H1 (cell line): Measurements from ENCODE around the gene LTBP1. TPM values are rescaled to one million over a fixed set of nuclear protein-coding genes. Genes with fewer than 3 reads are reported as not detected.

Experiments
- CTCF ChIA-PET: fragments of 300-600 bp; sonication (Branson Sonifier 250); formaldehyde crosslinking; loops from one replicate; lab custom pipeline; 2021; ENCODE audit not compliant: partially characterized antibody; lab: Charles Lee
- POLR2A ChIA-PET: fragments of 300-600 bp; sonication (Branson Sonifier 250); formaldehyde crosslinking; loops from one replicate; lab custom pipeline; 2021; ENCODE audit warnings: inconsistent platforms; ENCODE audit not compliant: partially characterized antibody; lab: Charles Lee
- DNase-seq, 2 experiments: peaks; one replicate each; pipeline versions ENCODE4 v3.0.0 to v3.0.0-alpha.2; 2010 to 2022; ENCODE audit warnings: low spot score in 2 of 2, low read depth in 1 of 2, mixed read lengths in 1 of 2
- FAIRE-seq: peaks from 2 replicates; lab custom pipeline; 2011; peaks lifted over from hg19 to GRCh38; lab: Jason Lieb, UNC
- H2AFZ ChIP-seq: 2 replicates; pipeline ENCODE4 v1.8.1; 2012; ENCODE audit warnings: low read length, inconsistent platforms
- H2AK5ac ChIP-seq: 2 replicates; pipeline ENCODE4 v1.6.1; 2013; ENCODE audit warnings: low read depth, low read length
- H2BK120ac ChIP-seq: replicated peaks from 2 replicates; pipeline ENCODE3; 2013; ENCODE audit warnings: low read depth, low read length, inconsistent platforms
- H2BK12ac ChIP-seq: 2 replicates; pipeline ENCODE4 v1.6.1; 2013; ENCODE audit warnings: low read depth, low read length
- H2BK15ac ChIP-seq: 2 replicates; pipeline ENCODE4 v1.6.1; 2013; ENCODE audit warnings: low read length
- H2BK20ac ChIP-seq: 2 replicates; pipeline ENCODE4 v1.6.1; 2013; ENCODE audit warnings: low read length
- H2BK5ac ChIP-seq: 2 replicates; pipeline ENCODE4 v1.6.1; 2013; ENCODE audit warnings: low read depth, low read length
- H3K14ac ChIP-seq: 2 replicates; pipeline ENCODE4 v1.6.1; 2013; ENCODE audit warnings: inconsistent platforms; ENCODE audit not compliant: insufficient read length
- H3K18ac ChIP-seq: 2 replicates; pipeline ENCODE4 v1.6.1; 2013; ENCODE audit warnings: low read length; ENCODE audit errors: extremely low read depth
- H3K23ac ChIP-seq: 2 replicates; pipeline ENCODE4 v1.6.1; 2013; ENCODE audit warnings: inconsistent platforms; ENCODE audit not compliant: insufficient read length
- H3K23me2 ChIP-seq: 2 replicates; pipeline ENCODE4 v1.6.1; 2013; ENCODE audit warnings: low read depth, low read length
- H3K27ac ChIP-seq: 2 replicates; pipeline ENCODE4 v1.6.1; 2011; ENCODE audit warnings: low read depth, low read length, inconsistent platforms
- H3K27me3 ChIP-seq, 4 experiments: replicated peaks in 1 of 4; 1 replicate in 1 of 4; 2 replicates in 3 of 4; pipeline versions ENCODE4 v1.6.1 to v1.8.1; 2011 to 2013; ENCODE audit warnings: low read length in 3 of 4, mild to moderate bottlenecking in 3 of 4, inconsistent platforms in 2 of 4, mixed read lengths in 2 of 4, moderate library complexity in 1 of 4; ENCODE audit not compliant: control insufficient read depth in 3 of 4, insufficient read depth in 3 of 4; ENCODE audit errors: extremely low read depth in 1 of 4
- H3K36me3 ChIP-seq, 4 experiments: 2 replicates each; pipeline versions ENCODE4 v1.6.1 to v1.8.1; 2011 to 2013; ENCODE audit warnings: mild to moderate bottlenecking in 4 of 4, low read length in 3 of 4, moderate library complexity in 2 of 4, control low read depth in 1 of 4, inconsistent platforms in 1 of 4; ENCODE audit not compliant: insufficient read depth in 4 of 4, control insufficient read depth in 2 of 4
- H3K4ac ChIP-seq: replicated peaks from 2 replicates; pipeline ENCODE3; 2013; ENCODE audit warnings: low read length, low read depth, mixed read lengths, inconsistent platforms; ENCODE audit not compliant: insufficient read length
- H3K4me1 ChIP-seq, 4 experiments: replicated peaks in 1 of 4; 1 replicate in 1 of 4; 2 replicates in 3 of 4; pipeline versions ENCODE4 v1.6.1 to v1.8.1; 2011 to 2013; ENCODE audit warnings: low read length in 3 of 4, inconsistent platforms in 2 of 4, mixed read lengths in 1 of 4; ENCODE audit not compliant: insufficient read depth in 4 of 4, control insufficient read depth in 3 of 4
- H3K4me2 ChIP-seq, 2 experiments: 2 replicates each; pipeline versions ENCODE4 v1.6.1 to v1.8.1; 2011 to 2013; ENCODE audit warnings: low read depth in 2 of 2, low read length in 2 of 2, control low read depth in 1 of 2, inconsistent platforms in 1 of 2, mild to moderate bottlenecking in 1 of 2; ENCODE audit not compliant: insufficient read depth in 1 of 2
- H3K4me3 ChIP-seq, 4 experiments: fragments of 200-600, 300-600 bp in 1 of 4; sonication (generic), shearing (Covaris generic), sonication (Bioruptor Twin) in 1 of 4; 2 replicates each; pipeline versions ENCODE4 v1.5.1 to v1.8.1; 2011 to 2016; ENCODE audit warnings: low read length in 4 of 4, low read depth in 3 of 4, control low read depth in 2 of 4, inconsistent platforms in 2 of 4, mild to moderate bottlenecking in 2 of 4, mixed read lengths in 1 of 4, moderate library complexity in 1 of 4; ENCODE audit not compliant: insufficient read depth in 2 of 4; ENCODE audit errors: extremely low read depth in 1 of 4
- H3K56ac ChIP-seq: replicated peaks from 2 replicates; pipeline ENCODE3; 2013; ENCODE audit warnings: low read depth, mild to moderate bottlenecking, mixed read lengths, low read length, inconsistent platforms; ENCODE audit not compliant: insufficient read length
- H3K79me1 ChIP-seq: 2 replicates; pipeline ENCODE4 v1.6.1; 2013; ENCODE audit warnings: low read depth, low read length, control low read depth
- H3K79me2 ChIP-seq, 2 experiments: 2 replicates each; pipeline versions ENCODE4 v1.6.1 to v1.8.1; 2012 to 2013; ENCODE audit warnings: low read length in 2 of 2, mild to moderate bottlenecking in 2 of 2, inconsistent platforms in 1 of 2; ENCODE audit not compliant: insufficient read depth in 2 of 2, control insufficient read depth in 1 of 2
- H3K9ac ChIP-seq, 4 experiments: replicated peaks in 1 of 4; 1 replicate in 1 of 4; 2 replicates in 3 of 4; pipeline versions ENCODE4 v1.6.1 to v1.8.1; 2011 to 2013; ENCODE audit warnings: low read depth in 3 of 4, low read length in 3 of 4, control low read depth in 2 of 4, mild to moderate bottlenecking in 2 of 4, moderate library complexity in 2 of 4, inconsistent platforms in 1 of 4; ENCODE audit errors: extremely low read depth in 1 of 4
- H3K9me3 ChIP-seq, 2 experiments: 2 replicates each; pipeline versions ENCODE4 v1.6.1 to v1.8.1; 2012 to 2013; ENCODE audit warnings: mild to moderate bottlenecking in 2 of 2, moderate library complexity in 2 of 2, control low read depth in 1 of 2, inconsistent platforms in 1 of 2, low read depth in 1 of 2, low read length in 1 of 2, mixed read lengths in 1 of 2; ENCODE audit not compliant: insufficient read depth in 2 of 2
- H4K20me1 ChIP-seq, 2 experiments: replicated peaks in 1 of 2; 2 replicates each; pipeline versions ENCODE3 to v1.8.1; 2011 to 2013; ENCODE audit warnings: inconsistent platforms in 2 of 2, low read length in 2 of 2, mild to moderate bottlenecking in 1 of 2; ENCODE audit not compliant: insufficient read depth in 2 of 2, control insufficient read depth in 1 of 2
- H4K5ac ChIP-seq: 2 replicates; pipeline ENCODE4 v1.6.1; 2013; ENCODE audit warnings: low read length, low read depth, mixed read lengths, inconsistent platforms; ENCODE audit not compliant: insufficient read length
- H4K8ac ChIP-seq: 2 replicates; pipeline ENCODE4 v1.8.0; 2013; ENCODE audit warnings: mild to moderate bottlenecking, moderate library complexity, low read length, inconsistent platforms; ENCODE audit not compliant: insufficient read depth; ENCODE audit errors: extremely low read depth
- H4K91ac ChIP-seq: replicated peaks from 2 replicates; pipeline ENCODE3; 2013; ENCODE audit warnings: low read length, mixed read lengths, inconsistent platforms; ENCODE audit not compliant: insufficient read length
- BCL11A ChIP-seq, 2 experiments: IDR thresholded peaks; one replicate each; pipeline ENCODE4 v1.6.1; 2011; ENCODE audit warnings: low read depth in 2 of 2, low read length in 2 of 2, mild to moderate bottlenecking in 2 of 2
- CHD2 ChIP-seq: IDR thresholded peaks from 2 replicates; pipeline ENCODE4 v1.6.1; 2012; ENCODE audit warnings: low read length, improper control_type of control experiment
- CREB1 ChIP-seq: IDR thresholded peaks from 2 replicates; pipeline ENCODE4 v1.6.1; 2012; ENCODE audit warnings: inconsistent platforms
- SIX5 ChIP-seq: IDR thresholded peaks from 2 replicates; pipeline ENCODE4 v1.6.1; 2011; ENCODE audit warnings: mild to moderate bottlenecking, low read depth, low read length
- TAF7 ChIP-seq: optimal IDR thresholded peaks from 2 replicates; pipeline ENCODE3; 2011; ENCODE audit warnings: low read depth, mild to moderate bottlenecking, inconsistent platforms, low read length, moderate library complexity, borderline replicate concordance
- WGBS, 2 experiments: shearing (Covaris generic) in 1 of 2; methylation state at CpG; one replicate each; pipeline versions ENCODE4 v1.1.6 to v1.1.7; 2013 to 2015; ENCODE audit warnings: low lambda C conversion rate in 2 of 2, mixed read lengths in 2 of 2, inconsistent platforms in 1 of 2, low coverage in 1 of 2, missing lambda C conversion rate in 1 of 2; ENCODE audit not compliant: insufficient replicate concordance in 2 of 2, insufficient coverage in 1 of 2, insufficient read length in 1 of 2; ENCODE audit errors: extremely low coverage in 1 of 2, missing lambda C conversion rate in 1 of 2; 5-methylcytosine and 5-hydroxymethylcytosine counted together
- polyA plus RNA-seq, 7 experiments: library from polyadenylated mRNA; depleted of rRNA in 3 of 7; stranded (reverse) in 5 of 7; unstranded in 2 of 7; fragments of >200 nt in 5 of 7; fragments of 200-250 nt in 2 of 7; gene quantifications; 1 replicate in 5 of 7; 2 replicates in 1 of 7; 4 replicates in 1 of 7; pipeline versions ENCODE4 v1.2.1 to v1.2.3, GENCODE V29; 2011 to 2013; ENCODE audit warnings: missing spikeins in 2 of 7, mixed read lengths in 2 of 7
- total RNA-seq: library from RNA; stranded (reverse); fragmentation: NEBNext Ultra II Directional; extraction: Animal tissue kit (Norgen Biotek cat#: 25700); gene quantifications from 2 replicates; pipeline ENCODE4 v1.2.1, GENCODE V29; 2021
- TF ChIP-seq, protein P1 (sequence below): IDR thresholded peaks from 2 replicates; pipeline ENCODE4 v1.6.1; 2012; ENCODE audit warnings: inconsistent platforms
- TF ChIP-seq, protein P2 (sequence below): IDR thresholded peaks from 2 replicates; pipeline ENCODE4 v1.6.1; 2012; ENCODE audit warnings: inconsistent platforms

The LTBP1 gene
- total and polyA plus RNA-seq, 2 of the 8 experiments (the other 6 are each of a cell fraction or from before 2014, with no cell fraction given): 15.4 to 24.7 TPM

DNA sequence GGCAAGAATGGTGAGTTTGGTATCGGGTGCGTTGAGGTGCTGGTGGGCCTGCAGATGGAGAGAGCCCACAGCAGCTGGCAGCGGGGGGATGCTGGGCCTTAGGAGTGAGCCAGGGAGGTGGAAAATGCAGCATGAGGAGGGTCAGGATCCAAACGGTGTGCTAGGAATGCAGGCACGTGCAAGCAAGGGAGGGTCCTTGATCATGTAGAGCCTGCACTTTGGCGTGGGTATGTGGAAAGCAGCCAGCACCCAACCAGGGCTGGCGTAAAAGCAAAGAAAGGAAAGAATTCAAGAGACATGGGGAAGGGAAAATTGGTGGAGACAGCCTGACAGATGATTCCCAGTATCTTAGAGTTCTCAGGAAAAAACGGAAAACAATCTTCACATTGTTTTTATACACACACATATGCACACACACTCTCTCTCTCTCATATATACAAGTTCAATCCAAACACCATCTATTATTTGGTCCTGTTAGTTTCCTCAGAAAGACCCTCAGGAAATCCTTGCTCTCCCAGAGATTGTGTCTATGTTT is 46.3 kb downstream of the LTBP1 start:
- Histone ChIP-seq H3K18ac (no peak overlapping the region; the same call in 1 of the 2 replicates), H3K36me3 (no peaks in the 10 kb centered on the region), H3K4me1 (no peaks in the 10 kb centered on the region), H2BK120ac (no peak overlapping the region), H3K4me2 (no peak overlapping the region), H3K23ac (no peak overlapping the region), H3K14ac (no peak overlapping the region), H2AFZ (no peak overlapping the region), H2BK12ac (no peak overlapping the region), H3K56ac (no peak overlapping the region), H3K79me1 (no peaks in the 10 kb centered on the region; the same call in 1 of the 2 replicates), H3K4ac (no peak overlapping the region), H3K9me3 (no peaks in the 10 kb centered on the region), H4K91ac (no peak overlapping the region), H2BK15ac (no peak overlapping the region), H2BK5ac (peak overlapping the region; percentile 52; the same call in 1 of the 2 replicates), H3K27me3 (no peaks in the 10 kb centered on the region), H2AK5ac (no peak overlapping the region), H4K8ac (no peak overlapping the region), H3K79me2 (no peaks in the 10 kb centered on the region), H4K5ac (no peak overlapping the region), H2BK20ac (no peak overlapping the region), H4K20me1 (no peaks in the 10 kb centered on the region), H3K23me2 (peaks cover 2% of the 10 kb centered on the region; the same call in 1 of the 2 replicates), H3K27ac (no peak overlapping the region), H3K4me3 (no peak overlapping the region), H3K9ac (no peak overlapping the region)
- 88% methylated on average over 8 of the region's 8 CpGs; no CpG with 5 or more reads in 1 of the 2 experiments for WGBS, 2 experiments
- CTCF ChIA-PET: no interaction called here
- no peak for FAIRE-seq
- TF ChIP-seq, protein P1, sequence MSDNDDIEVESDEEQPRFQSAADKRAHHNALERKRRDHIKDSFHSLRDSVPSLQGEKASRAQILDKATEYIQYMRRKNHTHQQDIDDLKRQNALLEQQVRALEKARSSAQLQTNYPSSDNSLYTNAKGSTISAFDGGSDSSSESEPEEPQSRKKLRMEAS: no peak
- TF ChIP-seq SIX5 (no peak), BCL11A (IDR thresholded peaks at IDR 0.05; ENCODE audit: low read depth in 2 of 2, low read length in 2 of 2) (no peak), CHD2 (no peak), CREB1 (no peak), TAF7 (no peak)
- TF ChIP-seq, protein P2, sequence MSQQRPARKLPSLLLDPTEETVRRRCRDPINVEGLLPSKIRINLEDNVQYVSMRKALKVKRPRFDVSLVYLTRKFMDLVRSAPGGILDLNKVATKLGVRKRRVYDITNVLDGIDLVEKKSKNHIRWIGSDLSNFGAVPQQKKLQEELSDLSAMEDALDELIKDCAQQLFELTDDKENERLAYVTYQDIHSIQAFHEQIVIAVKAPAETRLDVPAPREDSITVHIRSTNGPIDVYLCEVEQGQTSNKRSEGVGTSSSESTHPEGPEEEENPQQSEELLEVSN: no peak
- no peak for DNase-seq
- POLR2A ChIA-PET: no interaction called here
